Measurements from ENCODE around the gene SSX2IP.

The SSX2IP gene

DNA sequence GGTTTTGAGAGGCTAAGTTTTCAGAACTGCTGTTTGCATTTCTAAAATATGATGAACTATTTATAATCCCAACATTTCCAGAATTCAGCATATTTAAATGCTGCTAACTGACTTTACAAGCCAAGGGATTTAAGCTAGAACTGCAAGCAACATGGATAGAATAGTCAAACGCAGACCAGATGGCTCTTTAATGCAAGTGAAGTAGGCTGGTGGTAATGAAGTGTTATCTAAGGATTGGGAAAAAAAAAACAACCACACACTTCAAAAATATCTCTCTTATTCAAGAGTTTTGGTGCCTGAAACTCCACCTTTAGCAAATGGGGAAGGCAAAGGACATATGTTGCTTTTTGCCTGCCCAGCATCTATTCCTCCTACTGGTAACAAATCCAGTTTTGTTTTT, 20.9 kb upstream of the SSX2IP start:
- no peak for DNase-seq (ENCODE audit: low read depth)

- no peak for DNase-seq (ENCODE audit: low read depth)
Observed at GRCh38 chr1:84709131-84709530, 18.9 kb upstream of the SSX2IP start.

- DNase-seq (ENCODE audit: low read depth): no peak
Observed at GRCh38 chr1:84708031-84708430, 17.8 kb upstream of the SSX2IP start.

DNA sequence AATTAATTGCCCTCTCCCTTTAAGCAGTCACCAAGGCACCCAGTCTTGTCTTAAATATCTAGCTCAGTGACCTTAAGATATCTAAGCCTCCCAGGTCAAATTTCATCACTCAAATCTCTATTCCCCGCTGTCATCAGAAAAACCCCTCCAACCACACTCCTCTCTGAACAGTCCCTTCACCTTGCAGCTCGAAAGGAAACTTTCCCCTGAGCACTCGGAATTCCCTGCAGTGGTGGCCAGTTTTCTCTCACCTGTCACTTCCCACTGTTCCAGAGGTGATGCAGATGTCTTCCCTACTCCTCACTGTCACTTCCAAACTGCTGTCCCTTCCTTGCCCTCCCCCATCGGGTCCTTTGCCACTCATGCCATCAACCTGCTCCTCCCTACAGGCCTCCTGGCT, 15.3 kb upstream of the SSX2IP start:
- DNase-seq (ENCODE audit: low read depth): no peak

- DNase-seq (ENCODE audit: low read depth): no peak
Observed at GRCh38 chr1:84704872-84705417, 14.7 kb upstream of the SSX2IP start.

GRCh38 chr1:84703431-84703830, 13.2 kb upstream of the SSX2IP start:
- DNase-seq (ENCODE audit: low read depth): no peak

DNA sequence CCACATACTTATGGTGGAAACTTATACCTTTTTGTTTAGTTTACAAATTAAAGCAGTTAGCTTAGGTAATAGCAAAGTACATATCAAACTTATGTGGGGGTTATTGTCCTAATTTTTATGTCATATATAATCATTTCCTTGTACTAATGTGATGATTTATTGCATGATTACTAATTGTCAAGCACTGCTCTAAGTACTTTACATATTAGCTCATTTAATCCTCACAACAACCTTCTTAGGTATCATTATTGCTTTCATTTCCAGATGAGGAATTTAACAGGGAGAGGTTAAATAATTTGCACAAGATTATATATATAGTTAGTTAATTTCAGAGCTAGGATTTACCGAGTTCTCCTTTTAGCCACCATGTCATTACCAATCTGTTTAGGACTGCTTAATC, 11.9 kb upstream of the SSX2IP start:
- no peak for DNase-seq (ENCODE audit: low read depth)

GRCh38 chr1:84701376-84701775, 11.1 kb upstream of the SSX2IP start:
- no peak for DNase-seq (ENCODE audit: low read depth)

GRCh38 chr1:84700070-84700469, 9.8 kb upstream of the SSX2IP start:
- DNase-seq (ENCODE audit: low read depth): no peak

GRCh38 chr1:84698151-84699110, 8.2 kb upstream of the SSX2IP start:
- peak; percentile 94 for DNase-seq (ENCODE audit: low read depth)

GRCh38 chr1:84693785-84694184, 3.5 kb upstream of the SSX2IP start:
- peak; percentile 25 for DNase-seq (ENCODE audit: low read depth)

DNA sequence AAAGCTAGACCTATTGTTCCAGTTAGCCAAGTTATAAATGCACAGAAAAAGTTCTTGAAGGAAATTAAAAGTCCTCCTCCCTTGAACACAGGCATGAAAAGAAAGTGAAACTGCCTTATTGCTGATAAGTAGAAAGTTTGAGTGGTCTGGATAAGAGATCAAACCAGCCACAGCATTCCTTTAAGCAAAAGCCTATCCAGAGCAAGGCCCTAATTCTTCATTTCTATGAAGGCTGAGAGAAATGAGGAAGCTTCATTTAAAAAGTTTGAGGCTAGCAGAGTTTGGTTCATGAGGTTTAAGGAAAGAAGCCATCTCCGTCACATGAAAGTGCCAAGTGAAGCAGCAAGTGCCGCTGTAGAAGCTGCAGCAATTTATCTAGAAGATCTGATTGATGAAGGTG, 2.7 kb upstream of the SSX2IP start:
- DNase-seq (ENCODE audit: low read depth): no peak

DNA sequence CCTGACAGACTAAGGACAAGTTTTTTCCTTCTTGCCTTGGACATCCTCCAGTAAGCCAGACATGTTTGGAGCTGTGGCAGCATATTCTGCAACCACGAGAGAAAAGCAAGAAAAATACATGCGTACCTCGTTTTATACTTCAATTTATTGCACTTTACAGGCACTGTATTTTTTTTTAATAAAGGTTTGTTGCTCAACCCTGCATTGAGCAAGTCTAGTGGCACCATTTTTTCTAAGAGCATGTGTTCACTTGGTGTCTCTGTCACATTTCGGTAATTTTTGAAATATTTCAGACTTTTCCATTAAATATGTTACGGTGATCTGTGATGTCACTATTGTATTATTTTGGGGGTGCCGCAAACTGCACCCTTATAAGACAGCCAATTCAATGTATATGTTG, 2.1 kb upstream of the SSX2IP start:
- DNase-seq (ENCODE audit: low read depth): no peak

- no peak for DNase-seq (ENCODE audit: low read depth)
Observed at GRCh38 chr1:84691122-84691783, 992 bp upstream of the SSX2IP start.

GRCh38 chr1:84689514-84690396, 506 bp downstream of the SSX2IP start:
- DNase-seq (ENCODE audit: low read depth): peak; percentile 69

DNA sequence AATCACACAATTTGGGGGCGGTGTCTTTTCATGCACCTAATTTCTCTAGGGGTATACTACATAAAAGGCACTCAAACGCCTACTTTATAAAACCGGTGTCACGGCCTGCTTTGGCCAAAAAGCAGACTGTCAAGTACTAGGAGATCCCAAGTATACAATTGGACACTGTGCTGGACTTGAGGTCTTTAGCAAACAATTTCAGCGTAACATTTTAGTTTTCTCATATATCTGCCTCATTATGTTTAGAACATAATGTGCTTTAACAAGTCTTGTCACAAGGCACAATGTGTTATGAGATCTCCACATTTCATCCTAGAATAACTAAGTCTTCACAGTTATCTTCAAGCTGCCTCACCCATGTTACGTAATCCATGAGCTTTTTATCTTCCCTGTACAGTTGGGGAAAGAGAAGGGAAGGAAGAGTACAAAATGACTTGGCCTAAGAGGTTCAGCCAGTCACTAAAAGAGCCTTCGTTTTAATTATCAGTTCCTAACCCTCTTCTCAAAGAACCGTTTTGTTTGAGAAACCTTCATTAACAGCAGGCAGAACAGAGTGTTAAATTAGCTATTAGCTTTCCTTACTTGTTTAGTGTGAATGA, 1.7 kb downstream of the SSX2IP start:
- peak; percentile 33 for DNase-seq (ENCODE audit: low read depth)

- peak; percentile 36 for DNase-seq (ENCODE audit: low read depth)
Observed at GRCh38 chr1:84687714-84688462, 2.4 kb downstream of the SSX2IP start.

DNA sequence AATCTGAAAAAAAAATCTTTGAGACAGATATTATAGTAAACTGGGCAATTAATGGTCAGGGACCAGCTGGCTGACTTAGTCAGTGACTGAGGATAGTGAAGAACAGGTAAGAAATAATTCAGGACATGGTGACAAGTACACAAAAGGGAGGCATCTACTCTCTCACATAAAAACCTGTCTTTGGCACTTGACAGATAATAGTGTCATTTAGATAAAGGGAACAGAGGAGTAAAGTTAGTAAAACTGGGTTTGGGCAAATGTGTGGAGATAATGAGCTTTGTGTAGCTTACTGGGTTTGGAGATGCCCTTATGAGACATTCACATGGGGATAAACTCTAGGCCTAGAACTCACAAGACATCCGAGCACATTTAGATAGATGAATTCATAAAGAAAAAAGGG, 4.0 kb downstream of the SSX2IP start:
- no peak for DNase-seq (ENCODE audit: low read depth)

- DNase-seq (ENCODE audit: low read depth): no peak
Observed at GRCh38 chr1:84683508-84683907, 6.8 kb downstream of the SSX2IP start.

DNA sequence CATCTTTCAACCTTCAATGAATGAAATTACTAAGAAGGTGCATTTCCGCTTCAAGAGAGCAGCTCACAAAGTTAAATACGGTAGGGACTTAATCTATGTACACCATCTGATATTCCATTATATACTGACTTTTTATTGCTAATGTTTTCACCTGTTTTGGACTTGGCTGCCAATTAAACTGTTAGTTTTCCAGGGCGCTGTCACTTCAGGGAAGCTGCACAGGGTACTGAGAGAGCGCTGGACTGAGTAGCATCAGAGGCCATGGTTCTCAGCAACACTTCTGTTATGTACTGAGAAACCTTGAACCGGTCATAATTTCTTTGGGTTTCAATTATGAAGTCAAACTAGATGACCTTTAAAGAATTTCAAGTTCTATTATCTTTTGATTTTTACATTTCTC, 8.2 kb downstream of the SSX2IP start:
- DNase-seq (ENCODE audit: low read depth): no peak
